Neural progenitor cell (in vitro differentiated cells): ENCODE measurements around the gene IL17B.

Source experiments
- CTCF ChIP-seq: fragments of 200-600 bp; sonication (generic); IDR thresholded peaks from 2 replicates; pipeline ENCODE4 v1.5.1; 2017; ENCODE audit warnings: antibody characterized with exemption, mild to moderate bottlenecking
- EZH2 ChIP-seq: fragments of 200-600 bp; sonication (generic); IDR thresholded peaks from 2 replicates; pipeline ENCODE4 v1.6.1; 2017; ENCODE audit warnings: antibody characterized with exemption, mild to moderate bottlenecking, moderate library complexity
- EZH2phosphoT487 ChIP-seq: fragments of 200-600 bp; sonication (generic); IDR thresholded peaks from 2 replicates; pipeline ENCODE4 v1.6.1; 2017; ENCODE audit warnings: antibody characterized with exemption

DNA sequence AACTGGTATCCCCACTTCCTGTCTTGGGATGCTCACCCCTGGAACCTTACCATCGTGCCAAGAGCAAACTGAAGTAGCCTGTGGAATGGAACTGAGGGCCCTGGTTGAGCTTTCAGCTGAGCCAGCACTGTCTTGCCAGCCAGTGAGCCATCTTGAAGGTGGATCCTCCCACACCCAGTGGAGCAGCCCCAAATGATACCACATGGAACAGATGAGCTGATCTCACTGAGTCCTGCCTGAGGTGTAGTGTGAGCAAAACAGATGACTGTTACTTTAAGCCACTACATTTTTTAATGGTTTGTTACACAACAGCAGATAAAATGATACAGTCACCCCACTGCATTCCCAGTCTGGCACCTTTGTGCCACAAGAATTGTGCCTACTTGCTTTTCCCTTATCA lies 23.4 kb downstream of the IL17B start:
- TF ChIP-seq EZH2phosphoT487, result no peak
- no peak for TF ChIP-seq CTCF
- no peak for TF ChIP-seq EZH2
